ENCODE results near the gene DYNC1H1. TPM values are rescaled to one million over a fixed set of nuclear protein-coding genes. Genes with fewer than 3 reads are reported as not detected.
A peak's percentile ranks its signal among the peaks of the same experiment; 100 is the strongest.
"Not testable (repeated sequence)": the region's sequence is repeated elsewhere in the genome, so short reads cannot be mapped to it uniquely, and the experiment has no call there.

Gene DYNC1H1
- total RNA-seq, 1 donor from 2014 or later, result 521 TPM

DNA sequence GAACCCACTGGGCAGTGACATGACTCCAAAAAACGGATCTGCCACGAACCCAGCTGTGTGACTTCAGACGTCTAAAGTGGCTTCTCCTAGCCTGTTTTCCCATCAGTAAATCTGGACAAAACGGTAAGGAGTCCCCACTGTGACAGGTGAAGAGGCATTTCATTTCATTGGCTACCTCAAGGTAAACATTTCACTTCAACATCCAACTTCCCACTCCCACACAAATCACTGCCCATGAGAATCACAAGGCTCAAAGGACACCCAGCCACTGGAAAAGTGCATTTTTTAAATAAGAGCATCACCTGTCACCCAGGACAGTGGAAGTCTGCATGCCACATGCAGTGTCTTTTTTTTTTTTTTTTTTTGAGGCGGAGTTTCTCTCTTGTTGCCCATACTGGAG is 94.6 kb downstream of the DYNC1H1 start:
- no peak for DNase-seq (ENCODE audit: low read depth)

DNA sequence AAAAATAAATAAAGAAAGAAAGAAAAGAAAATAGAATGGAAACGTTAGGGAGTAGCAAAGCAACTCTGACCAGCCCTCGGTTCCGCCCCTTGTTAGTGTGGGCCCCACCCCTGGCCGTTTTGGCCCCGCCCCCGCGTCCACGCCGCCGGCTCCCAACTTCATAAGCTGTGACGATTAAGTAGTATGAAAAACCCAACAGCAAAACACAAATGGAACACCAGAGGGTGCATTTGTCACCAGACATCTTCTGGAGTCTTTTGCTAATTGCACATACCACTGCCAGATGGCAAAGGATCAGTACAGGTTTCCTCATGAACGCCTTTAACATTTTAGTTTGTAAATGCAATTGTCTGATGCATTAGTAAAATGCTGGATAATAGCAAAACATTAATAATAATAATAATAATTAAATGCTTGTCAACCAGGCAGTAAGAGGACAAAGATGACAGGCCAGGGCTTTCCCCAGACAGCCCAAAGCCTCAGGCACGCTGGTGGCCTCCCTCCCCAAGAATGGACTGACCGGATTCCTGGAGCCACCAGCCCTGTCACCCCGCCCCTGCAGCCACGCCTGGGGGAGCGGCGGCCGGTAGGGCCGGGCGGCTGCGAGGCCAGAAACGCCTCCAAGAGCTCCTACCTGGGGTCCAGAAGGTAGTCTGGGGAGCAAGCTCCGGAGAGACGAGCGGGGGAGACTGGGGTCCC is 98.9 kb downstream of the DYNC1H1 start:
- DNase-seq (ENCODE audit: low read depth), result peak; percentile 90

DNA sequence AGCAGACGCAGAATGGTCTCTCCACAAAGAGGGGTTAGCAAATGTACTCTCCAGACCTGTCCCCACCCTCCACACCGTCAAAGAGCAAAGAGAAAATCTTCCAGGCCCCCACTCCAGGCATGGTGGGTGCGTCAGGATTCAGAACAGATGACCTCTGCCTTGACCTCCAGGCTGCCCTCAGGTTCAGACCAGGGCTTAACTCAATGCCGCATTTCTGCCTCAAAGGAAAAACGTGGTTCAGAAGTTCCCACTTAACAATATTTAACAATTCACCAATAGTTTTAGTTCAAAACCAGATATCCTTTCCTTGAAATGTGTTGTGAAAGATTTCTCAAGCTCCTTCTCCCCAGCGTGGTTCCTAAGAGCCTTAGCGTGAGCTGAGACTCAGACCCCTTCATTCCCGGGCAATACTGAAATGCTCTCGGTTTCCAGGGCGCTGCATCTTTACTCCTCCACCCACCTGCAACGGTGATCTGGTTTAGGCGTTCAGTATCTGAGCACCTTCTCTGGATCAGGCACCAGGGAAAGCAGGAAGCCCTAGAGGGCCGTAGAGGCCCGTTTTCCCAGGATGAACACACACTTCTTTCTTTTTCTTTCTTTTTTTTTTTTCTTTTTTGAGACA is 99.5 kb downstream of the DYNC1H1 start:
- no peak for DNase-seq (ENCODE audit: low read depth)

DNA sequence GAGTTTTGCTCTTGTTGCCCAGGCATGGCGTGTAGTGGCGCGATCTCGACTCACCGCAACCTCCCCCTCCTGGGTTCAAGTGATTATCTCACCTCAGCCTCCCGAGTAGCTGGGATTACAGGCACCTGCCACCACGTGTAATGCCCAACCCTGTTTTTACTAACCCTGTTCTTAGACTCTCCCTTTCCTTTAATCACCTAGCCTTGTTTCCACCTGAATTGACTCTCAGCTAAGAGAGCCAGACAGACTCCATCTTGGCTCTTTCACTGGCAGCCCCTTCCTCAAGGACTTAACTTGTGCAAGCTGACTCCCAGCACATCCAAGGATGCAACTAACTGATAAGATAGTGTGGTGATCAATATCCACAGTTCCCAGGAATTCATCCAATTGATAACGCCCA is 100.2 kb downstream of the DYNC1H1 start:
- DNase-seq (ENCODE audit: low read depth), result not testable (repeated sequence)

DNA sequence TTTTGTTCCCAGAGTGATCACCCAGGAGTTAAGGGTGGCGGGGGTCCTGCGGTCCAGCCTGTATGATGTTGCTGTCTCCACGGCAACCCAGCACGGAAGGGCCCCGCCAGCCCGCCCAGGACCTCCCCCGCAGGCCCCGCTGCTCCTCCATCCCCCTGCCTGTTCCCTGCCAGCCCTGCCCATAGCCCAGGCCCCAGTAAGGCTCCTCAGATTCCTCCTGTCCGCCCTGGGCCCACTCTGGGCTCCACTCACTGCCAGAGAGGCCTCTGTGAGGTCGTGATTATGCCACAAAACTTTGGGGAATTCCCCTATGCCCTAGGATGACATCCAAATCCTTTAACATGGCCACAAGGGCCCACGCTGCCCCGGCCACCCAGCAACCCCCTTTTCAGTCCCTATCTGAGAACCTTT is 101.7 kb downstream of the DYNC1H1 start:
- DNase-seq (ENCODE audit: low read depth), result peak; percentile 25

DNA sequence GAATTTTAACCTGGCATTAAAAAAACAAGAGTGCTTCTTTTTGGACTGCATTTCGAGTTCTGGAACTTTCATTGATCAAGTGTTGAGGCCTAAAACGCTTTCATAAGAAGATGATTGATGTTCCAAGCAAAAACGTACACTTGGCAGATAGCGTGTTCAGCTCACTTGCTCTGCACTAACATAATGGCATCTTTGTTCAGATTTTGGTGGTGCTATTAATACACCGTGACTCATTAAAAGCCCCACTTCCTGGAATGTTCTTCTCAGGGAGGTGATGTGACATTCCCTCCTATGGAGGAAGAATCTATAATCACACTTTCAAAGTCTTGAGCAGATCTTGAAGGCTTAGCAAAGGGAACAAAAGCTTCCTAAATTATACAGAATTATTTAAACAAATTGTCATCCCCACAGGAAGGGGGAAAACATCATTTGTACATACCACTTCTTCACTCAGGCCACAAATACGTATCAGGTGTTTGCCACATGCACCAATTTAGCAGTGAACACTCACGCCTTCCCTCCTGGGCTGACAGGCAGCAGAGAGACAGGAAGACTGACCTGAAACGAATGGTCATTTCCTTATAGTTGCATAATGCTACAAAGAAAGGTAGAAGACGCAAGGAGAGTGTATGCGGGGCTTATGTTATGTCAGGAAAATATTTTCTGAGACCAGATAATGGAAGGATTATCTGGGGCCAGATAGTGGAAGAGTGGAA is 107.1 kb downstream of the DYNC1H1 start:
- peak; percentile 54 for DNase-seq (ENCODE audit: low read depth)

DNA sequence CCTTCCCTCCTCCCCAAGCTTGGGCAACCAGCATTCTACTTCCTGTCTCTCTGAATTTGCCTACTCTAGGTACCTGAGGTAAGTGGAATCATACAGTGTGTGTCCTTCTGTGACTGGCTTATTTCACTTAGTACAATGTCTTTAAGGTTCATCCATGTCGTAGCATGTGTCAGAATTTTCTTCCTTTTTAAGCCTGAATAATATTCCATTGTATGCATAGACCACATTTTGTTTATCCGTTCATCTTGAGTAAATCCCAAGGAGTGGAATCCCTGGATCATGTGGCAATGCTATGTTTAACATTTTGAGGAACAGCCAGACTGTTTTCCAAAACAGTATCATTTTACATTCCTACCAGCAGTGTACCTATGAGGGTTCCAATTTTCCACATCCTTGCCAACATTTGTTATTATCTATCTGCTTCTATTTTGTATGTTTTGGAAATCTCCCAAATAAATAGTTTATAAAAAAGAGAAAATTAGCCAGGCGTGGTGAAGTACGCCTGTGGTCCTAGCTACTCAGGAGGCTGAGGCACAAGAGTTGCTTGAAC is 110.1 kb downstream of the DYNC1H1 start:
- no peak for DNase-seq (ENCODE audit: low read depth)

DNA sequence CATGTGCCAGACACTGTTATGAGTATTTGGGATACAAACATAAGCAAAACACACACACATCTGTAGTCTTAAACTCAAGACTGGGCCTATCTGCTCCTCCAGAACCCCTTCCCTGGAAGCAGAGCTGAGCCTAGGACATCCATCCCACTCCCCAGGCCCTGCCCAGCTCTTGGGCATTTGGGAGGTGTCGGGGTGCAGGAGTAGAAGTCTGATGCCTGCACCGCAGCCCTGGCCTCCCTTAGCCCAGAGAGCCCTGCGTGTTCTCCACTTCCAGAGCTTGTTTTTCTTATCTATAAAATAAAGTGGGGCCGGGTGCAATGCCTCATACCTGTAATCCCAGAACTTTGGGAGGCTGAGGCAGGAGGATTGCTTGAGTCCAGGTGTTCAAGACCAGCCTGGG is 110.8 kb downstream of the DYNC1H1 start:
- DNase-seq (ENCODE audit: low read depth), result no peak

DNA sequence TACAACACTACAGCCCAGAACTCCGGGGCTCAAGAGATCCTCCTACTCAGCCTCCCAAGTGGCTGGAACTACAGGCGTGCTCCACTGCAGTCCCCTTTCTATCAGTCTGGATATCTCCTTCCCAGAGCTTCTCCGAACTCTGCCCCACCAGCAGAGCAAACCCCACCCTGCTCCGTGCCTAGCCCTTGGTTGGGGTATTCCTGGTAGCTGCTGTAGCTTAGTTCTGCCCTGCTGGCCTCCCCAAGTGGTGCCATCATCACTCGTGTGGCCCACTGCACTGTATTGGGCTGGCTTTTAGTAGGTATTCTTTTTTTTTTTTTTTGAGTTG is 113.0 kb downstream of the DYNC1H1 start:
- no peak for DNase-seq (ENCODE audit: low read depth)

DNA sequence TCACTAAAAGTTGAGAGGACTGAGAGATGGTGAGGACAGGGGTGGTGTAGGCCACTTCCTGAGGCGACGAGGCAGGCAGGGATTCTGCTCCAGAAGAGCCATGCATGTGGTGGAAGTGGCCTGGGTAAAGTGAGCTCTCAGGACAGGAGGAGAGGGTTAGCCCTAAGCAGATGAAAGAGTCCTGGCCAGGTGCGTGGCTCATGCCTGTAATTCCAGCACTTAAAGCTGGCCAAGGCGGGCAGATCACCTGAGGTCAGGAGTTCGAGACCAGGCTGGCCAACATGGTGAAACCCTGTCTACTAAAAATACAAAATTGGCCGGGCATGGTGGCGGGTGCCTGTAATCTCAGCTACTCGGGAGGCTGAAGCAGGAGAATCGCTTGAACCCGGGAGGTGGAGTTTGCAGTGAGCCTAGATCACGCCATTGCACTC is 114.0 kb downstream of the DYNC1H1 start:
- not testable (repeated sequence) for DNase-seq (ENCODE audit: low read depth)

DNA sequence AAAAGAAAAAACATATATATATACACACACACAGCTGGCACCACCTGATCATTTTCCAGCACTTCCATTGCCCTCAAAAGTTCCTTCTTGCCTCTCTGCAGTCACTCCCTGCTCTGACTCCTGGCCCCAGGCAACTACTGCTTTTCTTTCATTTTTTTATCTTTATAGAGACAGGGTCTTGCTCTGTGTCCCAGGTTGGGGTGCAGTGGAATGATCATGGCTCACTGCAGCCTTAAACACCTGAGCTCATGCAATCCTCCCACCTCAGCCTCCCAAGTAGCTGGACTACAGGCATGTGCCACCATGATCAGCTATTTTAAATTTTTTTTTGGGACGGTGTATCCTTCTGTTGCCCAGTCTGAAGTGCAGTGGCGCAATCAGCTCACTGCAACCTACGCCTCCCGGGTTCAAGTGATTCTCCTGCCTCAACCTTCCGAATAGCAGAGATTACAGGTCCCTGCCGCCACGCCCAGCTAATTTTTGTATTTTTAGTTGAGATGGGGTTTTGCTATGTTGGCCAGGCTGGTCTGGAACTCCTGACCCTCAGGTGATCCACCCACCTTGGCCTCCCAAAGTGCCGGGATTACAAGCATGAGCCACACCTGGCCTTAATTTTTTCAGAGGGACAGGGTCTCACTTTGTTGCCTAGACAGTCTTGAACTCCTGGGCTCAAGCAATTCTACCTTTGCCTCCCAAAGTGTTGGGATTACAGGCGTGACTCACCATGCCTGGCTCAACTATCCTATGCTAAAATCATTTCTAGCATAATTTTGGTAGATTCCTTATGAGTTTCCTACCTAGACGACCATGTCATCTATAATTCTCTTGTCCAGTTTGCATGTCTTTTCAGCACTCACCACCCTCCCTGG is 114.7 kb downstream of the DYNC1H1 start:
- no peak for DNase-seq (ENCODE audit: low read depth)

DNA sequence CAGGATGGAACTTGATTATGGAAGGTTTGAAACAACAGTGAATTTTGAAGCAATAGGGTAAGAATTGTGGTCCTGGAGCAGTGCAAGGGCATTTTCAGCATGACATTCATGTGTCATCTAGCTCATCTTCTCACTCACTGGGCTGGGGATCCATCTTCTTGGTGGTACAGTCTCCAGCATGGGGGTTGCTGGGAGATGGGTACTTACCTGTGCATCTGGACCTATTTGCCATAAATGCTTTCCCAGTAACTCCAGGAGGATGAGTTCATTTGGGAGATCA is 115.3 kb downstream of the DYNC1H1 start:
- no peak for DNase-seq (ENCODE audit: low read depth)

DNA sequence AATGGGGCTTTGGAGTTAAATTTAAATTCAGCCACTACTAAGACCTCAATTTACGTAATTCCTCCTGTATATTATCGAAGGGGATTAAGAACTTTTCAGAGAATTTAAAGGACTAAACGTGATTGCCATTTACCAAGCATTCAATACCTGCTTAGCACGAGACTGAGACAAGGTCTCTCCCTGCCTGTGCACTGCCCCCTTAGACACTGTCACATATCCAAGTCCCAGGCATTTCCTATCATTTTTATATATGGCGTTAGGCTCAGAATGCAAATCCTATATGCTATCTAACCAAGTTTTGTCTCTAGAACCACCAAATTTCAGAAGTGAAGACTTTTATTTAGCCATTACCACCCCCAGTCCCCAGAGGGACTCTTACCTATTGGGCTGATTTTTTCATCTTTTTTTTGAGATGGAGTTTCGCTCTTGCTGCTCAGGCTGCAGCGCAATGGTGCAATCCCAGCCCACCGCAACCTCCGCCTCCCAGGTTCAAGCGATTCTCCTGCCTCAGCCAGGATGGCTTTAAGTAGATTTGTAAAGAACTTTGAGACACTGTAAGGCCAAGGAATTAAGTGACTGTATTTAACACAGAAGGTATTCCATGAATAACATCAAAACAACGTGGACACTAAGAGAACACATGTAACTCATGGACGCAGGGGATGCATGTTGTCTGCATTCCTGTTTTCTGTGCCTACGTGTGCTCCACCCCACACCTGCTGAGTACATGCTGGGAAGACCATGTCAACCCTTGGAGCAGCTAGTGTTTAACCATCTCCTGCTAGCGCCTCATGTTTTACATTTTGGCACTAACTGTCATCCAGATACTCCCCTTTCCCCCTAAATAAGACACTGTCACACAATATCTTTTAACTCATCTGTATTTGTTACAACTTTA is 116.1 kb downstream of the DYNC1H1 start:
- DNase-seq (ENCODE audit: low read depth), result no peak

DNA sequence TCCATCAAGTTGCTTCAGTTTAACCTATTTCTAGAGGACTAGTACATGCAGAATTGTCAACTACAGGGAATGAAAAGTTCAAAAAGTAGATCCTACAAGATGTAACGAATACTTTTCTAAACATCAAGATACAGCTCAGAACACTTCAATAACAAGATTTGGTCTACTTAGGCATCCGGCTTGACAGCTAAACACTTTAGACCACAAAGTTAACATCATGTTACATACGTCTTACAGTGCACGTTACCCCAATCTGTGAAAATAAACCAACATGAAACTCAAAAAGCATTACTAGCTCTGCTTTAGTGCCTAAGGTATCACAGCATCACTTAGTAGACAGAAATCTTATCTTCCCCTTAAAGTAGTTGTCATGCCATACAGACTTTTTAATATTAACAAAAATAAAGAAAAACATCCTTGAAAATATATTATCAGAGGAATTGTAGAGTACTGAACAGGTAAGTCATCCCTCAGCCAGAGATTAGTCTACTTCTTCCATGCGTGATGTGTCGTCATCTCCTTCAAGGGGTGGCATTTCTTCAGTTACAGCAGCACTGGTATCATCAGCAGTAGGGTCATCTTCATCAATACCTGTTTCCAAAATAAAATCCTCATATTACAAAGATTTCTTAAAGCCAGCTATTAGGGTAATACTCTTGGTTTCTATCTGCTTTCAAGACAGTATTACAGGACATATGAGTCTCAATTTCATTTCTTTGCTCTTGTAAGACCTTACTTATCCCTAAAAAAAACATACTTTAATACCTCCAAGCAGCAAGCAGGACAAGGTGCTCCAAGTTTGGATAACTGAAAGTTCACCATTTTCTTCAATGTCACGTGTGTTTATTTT is 117.1 kb downstream of the DYNC1H1 start:
- DNase-seq (ENCODE audit: low read depth), result no peak

DNA sequence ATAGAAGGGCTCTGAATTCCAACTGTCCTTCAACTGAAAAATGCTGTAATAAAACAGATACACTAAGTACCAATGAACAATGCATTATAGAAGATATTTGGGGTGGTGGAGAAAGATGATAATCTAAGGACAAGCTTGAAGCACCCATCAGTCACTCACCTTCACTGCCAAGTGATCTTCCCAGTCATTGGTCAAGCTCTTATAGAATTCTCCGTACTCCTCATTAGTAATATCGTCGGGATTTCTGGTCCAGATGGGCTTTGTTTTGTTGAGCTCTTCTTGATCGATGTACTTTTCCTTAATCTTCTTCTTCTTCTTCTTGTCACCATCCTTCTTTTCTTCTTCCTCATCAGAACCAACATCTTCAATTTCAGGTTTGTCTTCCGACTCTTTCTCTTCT is 120.1 kb downstream of the DYNC1H1 start:
- DNase-seq (ENCODE audit: low read depth), result not testable (repeated sequence)

DNA sequence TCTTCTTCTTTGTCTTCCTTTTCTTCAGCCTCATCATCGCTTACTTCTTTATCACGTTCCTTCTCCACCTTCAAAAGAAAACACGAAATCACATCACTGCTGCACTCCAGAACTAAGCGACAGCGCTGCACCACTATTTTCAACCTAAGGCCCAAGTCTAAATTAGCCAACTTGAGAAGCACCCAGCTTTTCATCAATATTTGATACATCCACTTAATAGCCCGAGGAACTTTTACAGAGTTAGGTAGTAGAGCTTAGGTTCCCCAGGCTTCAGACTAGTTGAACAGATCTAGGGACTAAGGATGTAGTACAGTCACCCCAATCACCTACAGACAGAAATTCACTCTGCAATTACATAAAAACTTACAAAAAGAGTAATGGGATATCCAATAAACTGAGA is 120.6 kb downstream of the DYNC1H1 start:
- DNase-seq (ENCODE audit: low read depth), result no peak

DNA sequence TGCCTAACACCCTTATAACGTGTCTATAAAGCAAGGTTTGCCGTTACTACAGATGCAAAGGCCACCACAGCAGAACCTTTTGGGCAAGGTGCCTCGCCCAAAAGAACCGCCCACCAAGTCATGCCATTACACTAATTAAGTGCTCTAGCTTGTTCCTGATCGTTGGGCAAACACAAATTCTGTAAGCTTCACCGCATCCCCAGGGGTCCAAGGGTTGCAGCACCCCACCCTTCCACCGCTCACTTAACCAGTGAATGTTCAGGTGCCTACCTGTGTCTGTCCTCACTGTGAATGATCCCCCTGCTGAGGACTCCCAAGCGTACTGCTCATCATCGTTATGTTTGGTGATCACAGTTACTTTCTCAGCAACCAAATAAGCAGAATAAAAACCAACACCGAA is 121.1 kb downstream of the DYNC1H1 start:
- DNase-seq (ENCODE audit: low read depth), result no peak

DNA sequence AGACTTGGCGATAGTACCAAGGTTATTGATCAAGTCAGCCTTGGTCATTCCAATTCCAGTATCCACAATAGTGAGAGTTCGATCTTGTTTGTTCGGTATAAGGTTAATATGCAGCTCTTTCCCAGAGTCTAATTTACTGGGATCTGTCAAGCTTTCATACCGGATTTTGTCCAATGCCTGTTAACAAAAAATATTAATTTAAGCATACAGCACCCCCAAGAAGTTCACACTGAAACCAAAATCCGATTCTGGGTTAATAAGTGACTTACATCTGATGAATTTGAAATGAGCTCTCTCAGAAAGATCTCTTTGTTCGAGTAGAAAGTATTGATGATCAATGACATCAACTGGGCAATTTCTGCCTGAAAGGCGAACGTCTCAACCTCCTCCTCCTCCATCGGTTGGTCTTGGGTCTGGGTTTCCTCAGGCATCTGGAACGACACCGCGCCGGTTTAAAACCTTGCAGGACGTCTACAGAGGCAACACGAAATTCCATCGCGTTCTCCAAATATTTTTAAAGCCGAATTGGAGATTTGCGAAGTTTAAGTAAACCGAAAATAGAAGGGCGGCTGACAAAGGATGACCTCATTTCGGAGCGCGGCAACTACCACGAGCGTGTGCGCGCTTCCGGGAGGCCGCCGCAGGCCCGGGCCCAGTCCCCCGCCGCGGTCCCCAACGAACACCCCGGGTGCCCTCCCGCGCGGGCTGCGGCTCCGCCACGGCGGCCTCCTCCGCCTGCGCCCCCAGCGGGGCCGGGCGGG is 121.8 kb downstream of the DYNC1H1 start:
- peak; percentile 65 for DNase-seq (ENCODE audit: low read depth)

DNA sequence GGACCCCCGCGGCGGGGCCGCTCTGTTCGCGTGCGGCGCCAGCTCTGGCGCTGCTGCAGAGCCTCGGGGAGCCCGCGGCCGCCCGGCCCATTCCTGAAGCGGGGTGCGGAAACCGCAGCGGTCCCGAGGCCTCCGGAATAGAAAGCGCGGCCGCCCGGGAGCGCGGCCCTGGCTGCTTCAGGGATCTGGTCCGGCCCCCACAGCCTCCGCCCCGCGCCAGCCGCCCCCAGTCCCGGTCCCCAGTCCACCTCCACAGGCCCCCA is 122.3 kb downstream of the DYNC1H1 start:
- DNase-seq (ENCODE audit: low read depth), result no peak
